NAMALWA (cell line): ENCODE results near the gene CRYGB.
"Not testable (repeated sequence)": the region's sequence is repeated elsewhere in the genome, so short reads cannot be mapped to it uniquely, and the experiment has no call there.

ENCODE experiments used
- DNase-seq: peaks from one replicate; pipeline ENCODE4 v3.0.0-alpha.2; 2015; ENCODE audit warnings: low spot score

CRYGB gene

GRCh38 chr2:208112969-208113368, 33.0 kb downstream of the CRYGB start:
- DNase-seq = no peak

- DNase-seq = not testable (repeated sequence)
Observed at GRCh38 chr2:208112273-208112745, 33.6 kb downstream of the CRYGB start.

- DNase-seq = no peak
Observed at GRCh38 chr2:208103616-208104015, 42.3 kb downstream of the CRYGB start.

- DNase-seq = peak; percentile 13
Observed at GRCh38 chr2:208101716-208102631, 44.0 kb downstream of the CRYGB start.

GRCh38 chr2:208099682-208100470, 46.1 kb downstream of the CRYGB start:
- DNase-seq = no peak

GRCh38 chr2:208098701-208099100, 47.3 kb downstream of the CRYGB start:
- not testable (repeated sequence) for DNase-seq

- no peak for DNase-seq
Observed at GRCh38 chr2:208098267-208098666, 47.7 kb downstream of the CRYGB start.

GRCh38 chr2:208097801-208098200, 48.2 kb downstream of the CRYGB start:
- DNase-seq = no peak

- no peak for DNase-seq
Observed at GRCh38 chr2:208097313-208097712, 48.6 kb downstream of the CRYGB start.

- DNase-seq = no peak
Observed at GRCh38 chr2:208096080-208096479, 49.9 kb downstream of the CRYGB start.

- no peak for DNase-seq
Observed at GRCh38 chr2:208093128-208093527, 52.8 kb downstream of the CRYGB start.
